Activated CD4-positive, alpha-beta T cell treated with anti-CD3 and anti-CD28 coated beads, Interleukin-10, Interleukin-2, amounts not matched to agents 100 ng/mL and 50 ng/mL, durations not matched to agents 16 hours and 8 hours (primary cell): ENCODE results near the gene MOSPD3.

Experiments used
- DNase-seq: peaks from one replicate; pipeline ENCODE4 v3.0.0-alpha.2; 2020

The MOSPD3 gene

GRCh38 chr7:100595188-100595587 lies 17.2 kb upstream of the MOSPD3 start:
- DNase-seq = no peak

- DNase-seq = no peak
Observed at GRCh38 chr7:100598425-100598824, 13.9 kb upstream of the MOSPD3 start.

- no peak for DNase-seq
Observed at GRCh38 chr7:100599911-100600729, 12.2 kb upstream of the MOSPD3 start.

GRCh38 chr7:100600730-100601038 lies 11.7 kb upstream of the MOSPD3 start:
- no peak for DNase-seq

- no peak for DNase-seq
Observed at GRCh38 chr7:100602889-100603725, 9.2 kb upstream of the MOSPD3 start.

- DNase-seq = no peak
Observed at GRCh38 chr7:100603726-100604027, 8.7 kb upstream of the MOSPD3 start.

- DNase-seq = peak; percentile 74
Observed at GRCh38 chr7:100604028-100604975, 8.0 kb upstream of the MOSPD3 start.

GRCh38 chr7:100604976-100605911 lies 7.1 kb upstream of the MOSPD3 start:
- peak; percentile 43 for DNase-seq

GRCh38 chr7:100606313-100606712 lies 6.0 kb upstream of the MOSPD3 start:
- no peak for DNase-seq

GRCh38 chr7:100607111-100607510 lies 5.2 kb upstream of the MOSPD3 start:
- DNase-seq = no peak

GRCh38 chr7:100609958-100610357 lies 2.4 kb upstream of the MOSPD3 start:
- no peak for DNase-seq

GRCh38 chr7:100612730-100613390 lies 520 bp downstream of the MOSPD3 start:
- no peak for DNase-seq

- no peak for DNase-seq
Observed at GRCh38 chr7:100613412-100614175, 1.3 kb downstream of the MOSPD3 start.

GRCh38 chr7:100614308-100614861 lies 2.0 kb downstream of the MOSPD3 start:
- DNase-seq = no peak

GRCh38 chr7:100620239-100620638 lies 7.9 kb downstream of the MOSPD3 start:
- no peak for DNase-seq

- DNase-seq = no peak
Observed at GRCh38 chr7:100620804-100621203, 8.5 kb downstream of the MOSPD3 start.

GRCh38 chr7:100621554-100621953 lies 9.2 kb downstream of the MOSPD3 start:
- no peak for DNase-seq

GRCh38 chr7:100623951-100624824 lies 11.8 kb downstream of the MOSPD3 start:
- DNase-seq = no peak

GRCh38 chr7:100626055-100626454 lies 13.7 kb downstream of the MOSPD3 start:
- DNase-seq = no peak
